Endothelial cell of umbilical vein (primary cell): ENCODE results near the gene PTPN6.

Source experiments
- EZH2 ChIP-seq: IDR thresholded peaks from 2 replicates; pipeline ENCODE4 v1.6.1; 2012; ENCODE audit warnings: borderline replicate concordance, low read depth, mild to moderate bottlenecking, moderate library complexity, low read length, inconsistent platforms; ENCODE audit not compliant: severe bottlenecking
- POLR2A ChIP-seq: IDR thresholded peaks from 2 replicates; pipeline ENCODE4 v1.6.1; 2012; ENCODE audit warnings: low read depth, mild to moderate bottlenecking, control low read depth, low read length
- TF ChIP-seq, protein P1 (sequence below), 2 donors: IDR thresholded peaks; 1 replicate in 1 of 2; 2 replicates in 1 of 2; pipeline ENCODE4 v1.5.1; 2011; ENCODE audit warnings: low read length in 2 of 2, mild to moderate bottlenecking in 2 of 2, moderate library complexity in 2 of 2, control low read depth in 1 of 2, inconsistent platforms in 1 of 2, low read depth in 1 of 2; ENCODE audit not compliant: insufficient read depth in 1 of 2; ENCODE audit errors: extremely low read depth in 1 of 2

- TF ChIP-seq, protein P1, sequence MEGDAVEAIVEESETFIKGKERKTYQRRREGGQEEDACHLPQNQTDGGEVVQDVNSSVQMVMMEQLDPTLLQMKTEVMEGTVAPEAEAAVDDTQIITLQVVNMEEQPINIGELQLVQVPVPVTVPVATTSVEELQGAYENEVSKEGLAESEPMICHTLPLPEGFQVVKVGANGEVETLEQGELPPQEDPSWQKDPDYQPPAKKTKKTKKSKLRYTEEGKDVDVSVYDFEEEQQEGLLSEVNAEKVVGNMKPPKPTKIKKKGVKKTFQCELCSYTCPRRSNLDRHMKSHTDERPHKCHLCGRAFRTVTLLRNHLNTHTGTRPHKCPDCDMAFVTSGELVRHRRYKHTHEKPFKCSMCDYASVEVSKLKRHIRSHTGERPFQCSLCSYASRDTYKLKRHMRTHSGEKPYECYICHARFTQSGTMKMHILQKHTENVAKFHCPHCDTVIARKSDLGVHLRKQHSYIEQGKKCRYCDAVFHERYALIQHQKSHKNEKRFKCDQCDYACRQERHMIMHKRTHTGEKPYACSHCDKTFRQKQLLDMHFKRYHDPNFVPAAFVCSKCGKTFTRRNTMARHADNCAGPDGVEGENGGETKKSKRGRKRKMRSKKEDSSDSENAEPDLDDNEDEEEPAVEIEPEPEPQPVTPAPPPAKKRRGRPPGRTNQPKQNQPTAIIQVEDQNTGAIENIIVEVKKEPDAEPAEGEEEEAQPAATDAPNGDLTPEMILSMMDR (IDR thresholded peaks at IDR 0.05; ENCODE audit: extremely low read depth in 1 of 2, insufficient read depth in 1 of 2, low read depth in 1 of 2, low read length in 2 of 2): no peak
- TF ChIP-seq EZH2 (no peak), POLR2A (no peak)
These were observed 6.8 kb downstream of the PTPN6 start for GRCh38 chr12:6957741-6958608.
